ENCODE measurements around the gene SPATC1L.

SPATC1L gene

DNA sequence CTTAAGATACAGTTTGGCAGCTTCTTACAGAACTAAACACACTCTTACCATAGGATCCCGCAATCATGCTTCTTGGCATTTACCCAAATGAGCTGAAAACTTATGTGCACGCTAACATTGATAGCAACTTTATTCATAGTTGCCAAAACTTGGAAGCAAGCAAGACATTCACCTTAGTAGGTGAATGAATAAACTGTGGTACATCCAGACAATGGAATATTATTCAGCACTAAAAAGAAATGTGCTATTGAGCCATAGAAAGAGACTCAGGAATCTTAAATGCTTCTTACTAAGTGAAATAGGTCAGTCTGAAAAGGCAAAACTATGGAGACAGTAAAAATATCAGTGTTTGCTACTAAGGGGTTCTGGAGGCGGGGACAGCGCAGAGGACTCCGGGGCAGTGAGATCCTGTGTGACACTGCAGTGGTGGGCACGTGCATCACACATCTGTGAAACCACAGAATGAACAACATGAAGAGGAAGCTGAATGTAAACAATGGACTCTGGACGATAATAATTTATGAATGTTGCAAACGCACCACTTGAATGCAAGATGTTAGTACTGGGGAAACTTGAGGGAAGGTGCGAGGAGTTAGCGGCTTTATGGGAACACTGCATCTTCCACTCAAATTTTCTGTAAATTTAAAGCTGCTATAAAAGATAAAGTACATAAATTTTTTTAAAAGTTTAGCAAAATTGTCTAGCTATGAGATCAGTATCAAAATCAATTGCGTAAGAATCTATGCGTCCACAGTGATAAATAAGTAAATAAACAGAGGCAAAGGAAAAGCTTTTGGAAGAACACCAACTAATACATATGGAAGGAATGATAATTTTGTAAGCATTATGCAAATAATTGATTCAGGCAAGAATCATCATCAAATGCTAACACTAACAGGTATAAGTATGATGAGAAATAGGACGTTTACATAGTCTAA, 15.4 kb upstream of the SPATC1L start:
- TF ChIP-seq, protein P1, sequence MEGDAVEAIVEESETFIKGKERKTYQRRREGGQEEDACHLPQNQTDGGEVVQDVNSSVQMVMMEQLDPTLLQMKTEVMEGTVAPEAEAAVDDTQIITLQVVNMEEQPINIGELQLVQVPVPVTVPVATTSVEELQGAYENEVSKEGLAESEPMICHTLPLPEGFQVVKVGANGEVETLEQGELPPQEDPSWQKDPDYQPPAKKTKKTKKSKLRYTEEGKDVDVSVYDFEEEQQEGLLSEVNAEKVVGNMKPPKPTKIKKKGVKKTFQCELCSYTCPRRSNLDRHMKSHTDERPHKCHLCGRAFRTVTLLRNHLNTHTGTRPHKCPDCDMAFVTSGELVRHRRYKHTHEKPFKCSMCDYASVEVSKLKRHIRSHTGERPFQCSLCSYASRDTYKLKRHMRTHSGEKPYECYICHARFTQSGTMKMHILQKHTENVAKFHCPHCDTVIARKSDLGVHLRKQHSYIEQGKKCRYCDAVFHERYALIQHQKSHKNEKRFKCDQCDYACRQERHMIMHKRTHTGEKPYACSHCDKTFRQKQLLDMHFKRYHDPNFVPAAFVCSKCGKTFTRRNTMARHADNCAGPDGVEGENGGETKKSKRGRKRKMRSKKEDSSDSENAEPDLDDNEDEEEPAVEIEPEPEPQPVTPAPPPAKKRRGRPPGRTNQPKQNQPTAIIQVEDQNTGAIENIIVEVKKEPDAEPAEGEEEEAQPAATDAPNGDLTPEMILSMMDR (IDR thresholded peaks at IDR 0.05; ENCODE audit: low read depth, low read length) = no peak
- in situ Hi-C loops (cut with HindIII; ENCODE audit: low sequenced_read_pairs) = no loop called here
- H3K4me3 ChIP-seq (ENCODE audit: low read depth, low read length) = no peak overlapping the region
- DNase-seq (ENCODE audit: low read depth, low spot score) = no peak

- in situ Hi-C loops (cut with HindIII; ENCODE audit: low sequenced_read_pairs) = no loop called here
- TF ChIP-seq, protein P1 (IDR thresholded peaks at IDR 0.05; ENCODE audit: low read depth, low read length) = no peak
- no peak overlapping the region for H3K4me3 ChIP-seq (ENCODE audit: low read depth, low read length)
- DNase-seq (ENCODE audit: low read depth, low spot score) = no peak
These were observed 12.5 kb upstream of the SPATC1L start for GRCh38 chr21:46196733-46197132.

- no peak for DNase-seq (ENCODE audit: low read depth, low spot score)
- in situ Hi-C loops (cut with HindIII; ENCODE audit: low sequenced_read_pairs) = no loop called here
- H3K4me3 ChIP-seq (ENCODE audit: low read depth, low read length) = no peak overlapping the region
- TF ChIP-seq, protein P1 (IDR thresholded peaks at IDR 0.05; ENCODE audit: low read depth, low read length) = no peak
These were observed 11.4 kb upstream of the SPATC1L start for GRCh38 chr21:46195595-46196195.

DNA sequence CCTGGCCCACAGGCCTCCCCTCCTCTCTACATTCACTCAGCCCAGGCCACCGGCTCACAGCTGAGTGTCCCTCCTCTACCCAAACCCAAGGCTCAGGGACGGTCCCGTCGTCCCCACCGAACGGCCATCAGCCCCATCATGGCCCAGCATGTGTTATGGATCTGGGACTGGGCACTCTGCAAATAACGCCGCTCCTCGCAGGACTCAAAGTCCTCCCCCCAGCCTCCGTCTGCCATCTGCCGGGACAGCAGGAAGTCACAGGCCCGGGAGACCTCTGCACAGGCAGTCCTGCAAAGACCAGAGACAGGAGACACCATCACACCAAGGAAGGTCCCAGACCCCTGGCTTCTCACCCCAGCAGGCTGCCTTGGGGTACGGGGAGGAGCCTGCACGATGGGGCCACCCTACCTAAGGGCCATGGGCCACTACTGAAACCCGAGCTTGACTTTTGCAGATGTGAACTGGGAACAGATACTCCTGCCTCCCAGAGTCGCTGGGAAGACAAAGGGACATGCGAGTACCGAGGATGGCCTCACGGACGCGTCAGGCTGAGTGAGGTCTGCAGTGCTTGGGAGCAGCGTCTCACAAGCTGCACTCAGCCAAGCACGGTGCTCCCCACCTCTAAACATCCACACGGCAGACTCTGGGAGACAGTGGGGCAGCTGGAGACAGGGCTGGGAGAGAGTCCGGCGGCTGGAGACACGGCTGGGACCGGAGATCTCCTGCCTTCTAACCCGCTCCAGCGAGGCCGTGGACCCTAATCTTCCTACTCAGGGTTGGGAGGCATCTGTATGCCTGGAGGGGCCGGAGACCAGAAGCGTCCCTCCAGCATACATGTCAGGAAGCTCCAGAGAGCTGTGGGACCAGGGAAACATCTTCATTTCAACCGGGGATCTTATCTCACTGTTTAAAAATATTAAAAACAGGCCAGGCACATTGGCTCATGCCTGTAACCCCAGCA, 10.4 kb upstream of the SPATC1L start:
- TF ChIP-seq, protein P1 (IDR thresholded peaks at IDR 0.05; ENCODE audit: low read depth, low read length) = no peak
- no peak for DNase-seq (ENCODE audit: low read depth, low spot score)
- H3K4me3 ChIP-seq (ENCODE audit: low read depth, low read length) = no peak overlapping the region
- in situ Hi-C loops (cut with HindIII; ENCODE audit: low sequenced_read_pairs) = no loop called here

DNA sequence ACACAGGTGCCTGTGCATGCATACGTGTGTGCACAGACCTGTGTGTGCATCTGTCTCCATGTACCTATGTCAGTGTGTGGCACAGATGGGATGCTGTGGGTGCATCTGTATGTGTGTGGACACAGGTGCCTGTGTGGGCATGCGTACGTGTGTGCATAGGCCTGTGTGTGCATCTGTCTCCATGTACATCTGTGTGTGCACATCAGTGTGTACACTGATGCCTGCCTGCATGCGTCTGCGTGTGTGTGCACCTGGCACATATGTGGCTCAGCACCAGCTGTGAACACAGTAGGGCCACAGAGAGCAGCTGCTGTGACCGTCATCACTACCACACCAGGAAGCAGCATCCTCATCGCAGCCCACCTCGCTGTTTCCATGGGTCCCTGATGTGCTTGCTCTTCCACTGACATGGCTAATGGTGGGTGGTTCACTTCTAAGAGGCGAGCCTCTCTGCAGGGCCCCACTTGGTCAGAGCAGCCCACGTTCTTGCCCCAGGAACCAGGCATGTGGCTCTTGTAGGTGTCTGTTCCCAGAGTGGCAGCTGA, 9.6 kb upstream of the SPATC1L start:
- no peak for DNase-seq (ENCODE audit: low read depth, low spot score)
- in situ Hi-C loops (cut with HindIII; ENCODE audit: low sequenced_read_pairs) = no loop called here
- H3K4me3 ChIP-seq (ENCODE audit: low read depth, low read length) = no peak overlapping the region

More for the DNA sequence above, 9.6 kb upstream of the SPATC1L start:
- TF ChIP-seq, protein P1 (IDR thresholded peaks at IDR 0.05; ENCODE audit: low read depth, low read length) = no peak
